Globus pallidus (tissue), 1 donor: Measurements from ENCODE around the gene ODF2.
A peak's percentile ranks its signal among the peaks of the same experiment; 100 is the strongest.
"Not testable (repeated sequence)": the region's sequence is repeated elsewhere in the genome, so short reads cannot be mapped to it uniquely, and the experiment has no call there.

Experiments used
- DNase-seq: peaks from one replicate; pipeline ENCODE4 v3.0.0-alpha.2; 2015; ENCODE audit warnings: low spot score

ODF2 gene

DNA sequence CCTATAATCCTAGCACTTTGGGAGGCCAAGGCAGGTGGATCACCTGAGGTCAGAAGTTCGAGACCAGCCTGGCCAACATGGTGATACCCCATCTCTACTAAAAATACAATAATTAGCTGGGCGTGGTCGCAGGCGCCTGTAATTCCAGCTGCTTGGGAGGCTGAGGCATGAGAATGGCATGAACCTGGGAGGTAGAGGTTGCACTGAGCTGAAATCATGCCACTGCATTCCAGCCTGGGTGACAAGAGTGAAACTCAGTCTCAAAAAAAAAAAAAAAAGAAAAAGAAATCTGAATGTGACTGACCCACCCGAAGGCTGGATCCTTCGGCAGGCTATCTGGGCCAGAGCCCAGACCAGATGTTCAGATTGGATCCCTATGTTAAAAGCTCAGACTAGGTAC, 32.5 kb upstream of the ODF2 start:
- not testable (repeated sequence) for DNase-seq

DNA sequence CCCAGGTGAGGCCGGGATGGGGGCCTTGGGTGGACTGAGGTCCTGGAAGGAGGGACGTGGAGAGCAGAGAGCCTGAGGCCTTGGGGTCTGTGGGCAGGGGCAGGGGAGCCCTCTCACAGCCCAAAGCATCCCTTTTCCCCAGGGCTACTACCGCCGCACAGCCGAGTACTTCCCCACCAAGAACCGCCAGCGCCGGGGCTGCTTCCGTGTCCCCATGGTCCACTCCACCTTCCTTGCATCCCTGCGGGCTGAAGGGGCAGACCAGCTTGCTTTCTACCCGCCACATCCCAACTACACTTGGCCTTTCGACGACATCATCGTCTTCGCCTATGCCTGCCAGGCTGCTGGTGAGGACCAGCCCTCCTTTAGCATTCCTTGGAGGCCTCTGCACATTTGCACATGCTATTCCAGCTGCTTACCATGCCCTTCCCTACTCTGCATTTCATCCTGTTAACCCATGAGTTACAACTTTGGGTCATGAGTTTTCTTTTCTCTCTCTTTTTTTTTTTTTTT, 31.5 kb upstream of the ODF2 start:
- DNase-seq: no peak

DNA sequence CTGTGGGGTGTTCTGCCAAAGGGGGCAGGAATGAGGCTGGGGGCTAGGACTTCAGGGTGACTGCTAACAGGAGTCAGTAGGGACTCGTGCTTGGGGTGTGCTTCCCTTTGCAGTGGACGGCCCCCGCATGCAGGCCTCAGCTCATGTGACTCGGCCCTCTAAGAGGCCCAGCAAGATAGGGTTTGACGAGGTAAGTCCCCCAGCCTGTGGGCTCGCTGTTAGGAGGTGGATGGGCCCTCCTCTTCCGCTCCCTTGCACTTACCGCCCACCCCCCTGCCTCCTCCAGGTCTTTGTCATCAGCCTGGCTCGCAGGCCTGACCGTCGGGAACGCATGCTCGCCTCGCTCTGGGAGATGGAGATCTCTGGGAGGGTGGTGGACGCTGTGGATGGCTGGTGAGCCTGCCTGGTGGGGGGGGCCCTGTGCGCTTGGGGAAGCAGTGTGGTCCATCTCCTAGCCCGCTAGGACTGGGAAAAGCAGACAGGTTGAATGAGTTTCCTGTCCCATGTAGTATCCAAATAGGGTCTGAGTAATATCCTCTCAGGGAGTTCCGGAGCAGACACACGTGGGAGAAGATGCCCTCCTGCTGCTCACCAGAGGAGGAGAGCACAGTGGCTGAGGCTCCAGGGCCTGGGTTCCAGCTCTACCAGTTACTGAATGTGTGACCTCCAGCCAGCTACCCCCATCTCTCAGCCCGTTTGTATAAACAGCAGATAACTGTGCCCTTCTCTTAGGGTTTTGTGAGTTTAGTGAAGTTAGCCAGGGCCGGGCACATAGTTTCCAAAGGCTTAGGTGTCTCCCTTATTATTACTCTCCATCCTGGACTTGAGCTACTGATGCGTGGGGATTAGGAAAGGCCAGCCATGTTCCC, 26.9 kb upstream of the ODF2 start:
- no peak for DNase-seq

DNA sequence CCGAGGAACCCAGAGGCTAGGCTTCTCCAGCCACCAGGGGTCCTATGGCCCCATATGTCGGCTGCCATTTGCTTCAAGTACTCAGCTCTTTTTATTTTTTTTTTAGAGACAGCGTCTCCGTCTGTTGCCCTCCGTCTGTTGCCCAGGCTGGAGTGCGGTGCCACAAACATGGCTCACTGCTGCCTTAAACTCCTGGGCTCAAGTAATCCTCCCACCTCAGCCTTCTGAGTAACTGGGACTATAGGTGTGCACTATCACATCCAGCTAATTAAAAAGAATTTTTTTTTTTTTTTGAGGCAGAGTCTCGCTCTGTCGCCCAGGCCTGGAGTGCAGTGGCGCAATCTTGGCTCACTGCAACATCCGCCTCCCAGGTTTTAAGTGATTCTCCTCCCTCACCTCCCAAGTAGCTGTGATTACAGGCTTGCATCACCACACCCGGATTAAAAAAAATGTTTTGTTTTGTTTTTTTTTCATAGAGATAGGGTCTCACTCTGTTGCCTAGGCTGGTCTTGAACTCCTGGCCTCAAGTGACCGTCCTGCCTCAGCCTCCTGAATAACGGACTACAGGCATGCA, 26.2 kb upstream of the ODF2 start:
- DNase-seq: no peak

DNA sequence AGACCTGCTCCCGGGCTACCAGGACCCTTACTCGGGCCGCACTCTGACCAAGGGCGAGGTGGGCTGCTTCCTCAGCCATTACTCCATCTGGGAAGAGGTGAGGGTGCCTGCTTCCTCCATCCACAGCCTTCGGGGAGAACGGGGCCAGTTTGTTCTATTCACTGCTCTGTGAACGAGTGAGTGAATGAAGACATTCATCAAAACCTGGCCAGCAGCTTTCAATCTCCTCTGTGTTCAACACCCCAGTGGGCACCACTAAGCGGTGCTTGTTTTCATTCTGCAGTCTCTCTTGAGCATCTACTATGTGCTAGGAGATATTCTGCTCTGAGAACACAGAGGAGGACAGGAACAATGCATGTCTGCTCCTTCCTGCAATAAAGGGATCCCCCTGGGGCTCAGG, 24.6 kb upstream of the ODF2 start:
- DNase-seq: peak; percentile 46

DNA sequence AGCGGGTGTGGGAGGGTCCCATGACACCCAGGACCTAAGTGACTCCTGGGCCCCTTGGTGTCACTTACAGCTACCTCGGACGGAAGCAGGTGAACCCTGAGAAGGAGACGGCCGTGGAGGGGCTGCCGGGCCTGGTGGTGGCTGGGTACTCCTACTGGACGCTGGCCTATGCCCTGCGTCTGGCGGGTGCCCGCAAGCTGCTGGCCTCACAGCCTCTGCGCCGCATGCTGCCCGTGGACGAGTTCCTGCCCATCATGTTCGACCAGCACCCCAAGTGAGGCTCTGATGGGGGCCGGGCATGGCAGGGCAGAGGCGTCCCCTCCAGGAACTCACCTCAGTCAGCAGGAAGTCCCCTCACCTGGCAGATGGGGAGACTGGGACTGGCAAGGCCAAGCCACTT, 21.5 kb upstream of the ODF2 start:
- no peak for DNase-seq

DNA sequence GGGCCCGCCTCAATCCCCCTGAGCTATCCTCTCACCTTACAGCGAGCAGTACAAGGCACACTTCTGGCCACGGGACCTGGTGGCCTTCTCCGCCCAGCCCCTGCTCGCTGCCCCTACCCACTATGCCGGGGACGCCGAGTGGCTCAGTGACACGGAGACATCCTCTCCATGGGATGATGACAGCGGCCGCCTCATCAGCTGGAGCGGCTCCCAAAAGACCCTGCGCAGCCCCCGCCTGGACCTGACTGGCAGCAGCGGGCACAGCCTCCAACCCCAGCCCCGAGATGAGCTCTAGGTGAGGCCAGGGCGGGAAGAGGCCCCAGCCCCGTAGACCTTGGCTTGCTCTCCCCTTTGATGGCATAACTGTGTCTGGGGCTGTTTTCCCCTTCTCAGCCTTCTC, 20.2 kb upstream of the ODF2 start:
- no peak for DNase-seq

DNA sequence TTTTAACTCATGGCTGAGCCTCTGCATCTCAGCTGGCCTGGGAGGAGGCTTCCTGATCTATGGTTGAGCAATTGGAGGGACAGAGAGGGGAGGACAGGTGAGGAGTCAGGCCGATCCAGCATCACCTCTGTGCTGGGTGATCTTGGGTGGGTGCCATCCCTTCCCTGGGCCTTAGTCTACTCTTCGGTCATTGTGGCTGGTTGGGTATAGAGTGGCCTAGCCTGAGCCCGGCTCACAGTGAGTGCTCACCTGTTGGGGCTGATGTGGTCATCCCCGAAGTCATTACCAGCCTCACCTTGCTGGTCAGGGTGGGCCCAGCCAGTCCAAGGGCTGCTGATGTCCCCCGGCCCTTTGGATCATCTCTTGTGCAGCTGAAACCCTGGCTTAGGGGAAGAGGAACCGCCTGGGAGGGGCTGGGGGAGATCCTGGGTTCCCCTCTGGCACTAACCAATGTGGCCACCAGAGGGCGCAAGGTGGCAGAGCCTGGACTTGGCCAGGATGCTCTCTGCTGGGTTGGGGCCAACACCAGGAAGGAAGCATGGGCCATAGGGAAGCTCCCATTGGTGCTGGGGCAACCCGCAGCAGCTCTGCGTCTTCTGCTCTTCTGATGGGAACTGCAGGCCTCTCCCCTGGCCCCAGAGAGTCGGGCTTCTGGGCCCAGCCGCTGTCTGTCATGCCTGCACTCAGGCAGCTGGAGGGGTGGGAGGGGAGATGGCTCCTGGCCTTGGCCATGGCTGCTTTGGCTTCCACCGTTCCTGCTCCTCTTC, 17.3 kb upstream of the ODF2 start:
- DNase-seq: peak; percentile 65

DNA sequence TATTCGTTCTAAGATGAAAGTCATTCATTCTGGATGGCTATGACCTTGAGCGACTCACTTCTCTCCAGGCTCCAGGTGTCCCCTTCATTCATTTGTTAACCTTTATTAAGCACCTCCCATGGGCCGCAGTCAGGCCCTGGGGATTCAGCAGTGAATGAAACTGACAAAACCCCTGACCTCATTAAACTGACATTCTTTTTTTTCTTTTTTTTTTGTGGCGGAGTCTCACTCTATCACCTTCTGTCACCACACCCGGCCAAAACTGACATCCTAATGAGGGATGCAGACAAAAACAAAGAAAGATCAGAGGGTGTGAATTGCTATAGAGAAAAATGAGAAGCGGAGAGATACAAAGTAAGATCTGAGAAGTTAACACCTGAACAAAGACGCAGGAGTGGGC, 16.5 kb upstream of the ODF2 start:
- no peak for DNase-seq

DNA sequence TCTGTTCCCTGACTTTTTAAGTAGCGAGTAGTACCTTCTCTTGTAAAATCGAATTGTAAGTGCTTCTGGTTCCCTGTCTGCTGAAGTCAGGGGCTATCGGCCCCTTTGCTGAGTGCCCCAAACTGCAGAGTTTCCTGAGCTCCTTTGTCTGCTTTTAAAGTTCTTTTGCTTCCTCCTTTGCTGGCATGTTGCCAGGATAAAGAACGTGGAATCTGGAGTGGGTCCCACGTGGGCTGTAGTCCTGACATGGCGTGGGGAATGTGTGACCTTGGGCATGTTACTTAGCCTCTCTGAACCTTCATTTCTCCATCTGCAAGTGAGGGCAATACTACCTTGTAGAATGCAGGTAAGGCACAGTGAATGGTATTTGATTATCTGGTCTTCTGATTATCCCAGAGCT, 13.7 kb upstream of the ODF2 start:
- no peak for DNase-seq

DNA sequence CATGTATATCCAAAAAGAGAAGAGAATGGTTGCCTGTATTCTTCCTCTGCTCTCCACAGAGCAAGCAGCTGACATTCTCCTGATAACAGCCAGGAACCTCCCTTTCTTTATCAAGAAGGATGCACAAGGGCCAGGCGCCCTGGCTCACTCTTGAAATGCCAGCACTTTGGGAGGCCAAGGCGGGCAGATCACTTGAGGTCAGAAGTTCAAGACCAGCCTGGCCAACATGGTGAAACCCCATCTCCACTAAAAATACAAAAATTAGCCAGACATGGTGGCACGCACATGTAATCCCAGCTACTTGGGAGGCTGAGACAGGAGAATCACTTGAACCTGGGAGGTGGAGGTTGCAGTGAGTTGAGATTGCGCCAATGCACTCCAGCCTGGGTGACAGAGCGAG, 9.3 kb upstream of the ODF2 start:
- DNase-seq: not testable (repeated sequence)

DNA sequence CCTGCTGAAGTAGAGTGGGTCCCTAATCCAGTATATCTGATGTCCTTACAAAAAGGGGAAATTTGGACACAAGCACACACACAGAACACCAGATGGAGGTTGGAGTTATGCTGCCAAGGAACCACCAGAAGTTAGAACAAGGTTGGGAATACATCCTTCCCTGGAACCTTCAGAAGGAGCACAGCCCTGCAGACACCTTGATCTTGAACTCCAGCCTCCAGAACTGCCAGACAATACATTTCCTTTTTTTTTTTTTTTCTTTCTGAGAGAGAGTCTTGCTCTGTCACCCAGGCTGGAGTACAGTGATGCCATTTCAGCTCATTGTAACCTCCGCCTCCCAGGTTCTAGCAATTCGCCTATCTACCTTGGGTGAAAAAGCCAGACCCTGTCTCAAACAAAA, 7.1 kb upstream of the ODF2 start:
- no peak for DNase-seq

DNA sequence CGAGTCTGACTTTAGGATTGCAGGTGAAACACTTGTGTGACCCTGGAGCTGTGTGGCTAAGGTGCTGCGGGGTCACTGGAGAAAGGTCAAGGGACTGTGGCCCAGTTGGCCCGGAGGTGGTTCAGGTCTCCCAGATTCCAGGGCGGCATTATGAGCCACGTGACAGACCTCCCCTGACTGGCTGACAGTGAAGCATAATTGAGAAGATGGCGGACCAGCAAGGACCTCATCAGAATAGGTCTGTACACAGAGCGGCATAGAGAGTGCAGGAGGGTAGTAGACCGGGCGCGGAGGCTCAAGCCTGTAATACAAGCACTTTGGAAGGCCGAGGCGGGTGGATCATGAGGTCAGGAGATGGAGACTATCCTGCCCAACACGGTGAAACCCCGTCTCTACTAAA, 815 bp upstream of the ODF2 start:
- DNase-seq: no peak

DNA sequence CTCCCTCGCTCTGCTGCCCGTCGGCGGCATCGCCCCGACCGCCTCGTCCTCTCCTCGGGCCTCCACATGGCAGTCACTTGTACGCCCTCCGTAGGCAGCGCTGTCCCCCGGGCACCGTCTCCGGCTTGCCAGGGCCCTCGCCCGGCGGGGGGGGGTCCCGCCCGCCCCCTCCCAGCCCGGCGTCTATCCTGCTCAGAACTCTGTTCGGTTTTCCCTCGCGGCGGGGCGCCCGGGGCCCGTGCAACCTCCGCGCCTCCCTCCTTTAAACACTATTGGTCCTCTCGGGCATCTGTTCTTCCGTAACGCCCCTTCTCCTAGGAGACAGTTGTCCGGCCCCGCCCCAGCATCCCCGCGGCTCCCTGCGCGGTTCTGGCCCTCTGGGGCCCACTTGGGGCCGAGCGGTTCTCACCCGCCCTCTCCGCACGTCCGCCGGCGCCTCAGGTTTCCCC, 831 bp downstream of the ODF2 start:
- DNase-seq: peak; percentile 55

DNA sequence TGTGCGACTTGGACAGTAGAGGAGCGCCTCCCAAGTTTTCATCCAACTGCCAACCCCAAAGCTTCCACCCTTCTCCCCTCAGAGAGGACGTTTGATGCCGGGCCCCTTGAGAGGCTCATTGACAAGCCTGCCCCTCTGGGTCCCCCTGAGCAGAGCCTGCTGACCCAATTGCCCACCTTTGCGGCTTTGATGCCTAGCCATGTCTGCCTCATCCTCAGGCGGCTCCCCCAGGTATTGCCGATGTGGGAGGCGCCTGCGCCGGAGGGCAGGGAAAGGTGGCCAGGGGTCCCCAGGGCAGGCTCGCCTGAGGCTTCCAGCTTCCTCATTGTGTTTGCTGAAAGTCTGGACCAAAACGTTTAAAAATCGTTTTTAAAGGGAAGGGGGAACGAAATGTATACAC, 1.4 kb downstream of the ODF2 start:
- no peak for DNase-seq

DNA sequence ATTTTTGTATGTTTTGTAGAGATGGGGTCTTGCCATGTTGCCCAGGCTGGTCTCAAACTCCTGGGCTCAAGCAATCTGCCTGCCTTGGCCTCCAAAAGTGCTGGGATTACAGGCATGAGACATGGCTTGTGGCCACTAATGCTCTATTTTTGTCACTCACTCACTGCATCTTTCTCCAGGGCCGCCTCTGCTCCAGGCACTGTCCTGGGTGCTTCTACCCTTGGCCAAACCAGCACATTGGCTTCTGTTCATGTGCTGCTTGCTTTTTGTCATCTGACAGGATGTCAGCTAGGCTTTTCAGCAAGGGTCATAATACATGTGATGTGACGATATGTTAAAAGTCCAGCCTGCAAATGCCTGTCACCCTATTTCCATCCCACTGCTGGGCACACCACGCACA, 3.2 kb downstream of the ODF2 start:
- no peak for DNase-seq

DNA sequence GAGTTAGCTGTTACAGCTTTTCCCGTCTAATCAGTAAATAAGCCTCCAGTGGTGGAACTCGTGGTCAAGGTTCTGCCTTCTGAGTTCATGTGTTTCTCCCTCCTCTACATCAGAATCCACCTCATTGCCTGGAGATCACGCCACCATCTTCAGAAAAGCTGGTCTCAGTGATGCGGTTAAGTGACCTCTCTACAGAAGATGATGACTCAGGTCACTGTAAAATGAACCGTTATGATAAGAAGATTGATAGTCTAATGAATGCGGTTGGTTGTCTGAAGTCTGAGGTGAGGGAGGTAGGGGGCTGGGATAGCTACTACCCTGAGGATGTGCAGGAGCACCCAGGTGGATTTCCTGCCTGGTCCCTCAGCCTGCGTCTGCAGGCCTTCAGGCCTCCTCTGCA, 13.3 kb downstream of the ODF2 start:
- DNase-seq: no peak

DNA sequence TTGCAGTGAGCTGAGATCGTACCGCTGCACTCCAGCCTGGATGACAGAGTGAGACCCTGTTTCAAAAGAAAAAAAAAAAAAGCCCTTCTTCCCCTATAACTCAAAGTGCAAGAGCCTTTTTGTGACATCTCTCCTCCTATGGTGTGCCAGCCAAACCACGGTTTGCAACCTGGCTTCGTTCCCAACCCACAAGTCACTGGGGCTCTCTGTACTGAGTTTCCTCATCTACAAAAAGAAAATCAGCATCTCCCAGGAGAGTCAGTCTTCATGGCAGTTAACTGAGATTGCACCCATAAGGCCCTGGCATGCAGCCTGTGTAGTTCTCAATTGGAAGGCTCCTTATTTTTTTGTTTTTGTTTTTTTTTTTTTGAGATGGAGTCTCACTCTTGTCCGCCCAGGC, 14.8 kb downstream of the ODF2 start:
- no peak for DNase-seq

DNA sequence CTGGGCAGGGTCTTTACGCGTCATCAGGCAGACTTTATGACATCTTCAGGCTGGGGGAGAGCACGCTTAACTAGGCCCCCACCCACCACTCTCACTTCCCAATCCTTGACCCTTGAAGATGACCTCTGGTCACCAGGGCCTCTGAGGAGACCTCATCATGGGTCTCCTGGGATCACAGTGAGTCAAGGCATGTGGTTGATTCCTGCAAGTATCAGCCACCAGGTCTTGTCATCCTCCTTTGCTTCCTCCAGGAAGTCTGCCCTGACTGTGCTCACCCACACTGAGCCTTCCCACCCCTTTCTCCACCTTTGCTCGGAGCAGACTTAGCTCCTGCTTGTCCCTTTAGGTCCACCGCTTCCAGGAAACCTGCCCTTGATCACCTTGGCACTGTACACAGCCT, 17.3 kb downstream of the ODF2 start:
- no peak for DNase-seq

DNA sequence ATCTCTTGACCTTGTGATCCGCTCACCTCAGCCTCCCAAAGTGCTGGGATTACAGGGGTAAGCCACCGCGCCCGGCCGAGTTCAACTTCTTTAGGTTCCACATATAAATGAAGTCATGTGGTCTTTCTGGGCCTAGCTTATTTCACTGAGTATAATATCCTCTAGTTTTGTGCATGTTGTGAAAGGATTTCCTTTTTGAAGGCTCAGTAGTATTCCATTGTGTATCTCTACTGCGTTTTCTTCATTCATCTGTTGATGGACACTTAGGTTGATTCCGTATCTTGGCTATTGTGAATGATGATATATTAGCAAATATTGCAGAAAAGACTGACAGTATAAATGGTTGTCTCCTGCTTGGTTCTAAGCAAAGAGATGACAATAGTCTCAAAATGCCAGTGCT, 20.1 kb downstream of the ODF2 start:
- no peak for DNase-seq

DNA sequence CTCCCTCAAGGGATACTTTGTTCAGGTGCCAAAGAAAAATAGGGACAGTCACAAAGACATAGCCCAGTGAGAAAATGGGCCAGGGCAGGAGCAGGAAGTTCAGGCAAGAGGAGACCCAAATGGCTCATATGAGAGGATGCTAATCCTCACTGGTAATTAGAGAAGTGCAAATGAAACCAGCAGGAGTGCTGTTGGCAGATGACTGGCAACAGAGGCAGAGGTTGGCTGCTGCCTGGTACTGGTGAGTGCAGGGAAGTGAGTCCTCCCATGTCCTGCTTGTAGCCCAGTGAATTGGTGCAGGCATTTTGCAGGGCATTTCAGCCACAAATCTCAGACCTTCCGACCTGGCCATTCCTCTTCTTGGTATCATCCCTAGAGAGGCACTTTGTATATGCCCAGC, 23.5 kb downstream of the ODF2 start:
- DNase-seq: no peak

DNA sequence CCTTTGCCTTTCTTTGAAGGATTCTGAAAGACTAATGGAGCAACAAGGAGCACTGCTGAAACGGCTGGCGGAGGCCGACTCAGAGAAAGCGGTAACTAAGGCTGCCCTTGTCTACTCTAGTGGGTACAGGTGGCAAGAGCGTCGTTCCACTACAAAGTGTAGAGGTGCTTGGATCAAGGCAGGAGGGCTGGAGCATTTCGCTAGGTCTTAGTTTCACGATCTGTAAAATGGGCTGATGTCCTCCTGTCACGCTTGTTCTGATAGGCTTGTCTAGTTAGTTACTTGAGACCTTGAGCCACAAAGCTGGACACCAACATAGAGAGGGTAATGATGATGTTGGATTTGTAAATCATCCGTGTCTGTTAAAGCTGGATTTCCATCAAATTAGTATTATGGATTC, 25.8 kb downstream of the ODF2 start:
- no peak for DNase-seq

DNA sequence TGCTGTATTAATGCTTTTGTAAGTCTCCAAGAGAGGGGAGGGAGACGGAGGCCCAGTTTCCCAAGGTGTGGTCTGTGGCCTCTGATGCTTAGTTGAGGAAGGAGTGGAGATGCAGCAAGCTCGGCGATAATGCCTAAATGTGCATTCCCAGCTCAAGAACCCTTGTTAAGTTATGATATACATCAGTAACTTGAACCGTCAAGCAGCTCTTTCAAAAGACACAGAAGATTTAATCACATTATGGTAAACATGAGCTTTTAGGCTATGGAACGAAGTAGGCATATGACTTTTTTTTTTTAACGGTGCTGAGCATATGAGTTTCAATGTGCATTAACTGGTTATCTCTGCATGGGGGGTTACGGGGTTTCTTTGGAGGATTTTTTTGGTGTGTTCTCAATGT, 26.4 kb downstream of the ODF2 start:
- DNase-seq: no peak
